ENCODE results near the gene VENTX.
A peak's percentile ranks its signal among the peaks of the same experiment; 100 is the strongest.

Gene VENTX

GRCh38 chr10:133241501-133242205, 4.0 kb downstream of the VENTX start:
- Histone ChIP-seq H3K9ac (peak overlapping the region; percentile 35; the same call in 1 of the 2 replicates), H4K20me1 (peaks cover 17% of the 10 kb centered on the region), H3K4me1 (peaks cover 87% of the 10 kb centered on the region), H3K4me3 (peak overlapping the region; percentile 57), H3K9me3 (no peaks in the 10 kb centered on the region), H3K36me3 (no peaks in the 10 kb centered on the region), H3K4me2 (peak overlapping the region; percentile 96), H3K27me3 (peaks cover 58% of the 10 kb centered on the region), H3K27ac (peak overlapping the region; percentile 15; the same call in 1 of the 2 replicates)
- no peak for TF ChIP-seq Cebpa-rat (IDR thresholded peaks at IDR 0.05)

DNA sequence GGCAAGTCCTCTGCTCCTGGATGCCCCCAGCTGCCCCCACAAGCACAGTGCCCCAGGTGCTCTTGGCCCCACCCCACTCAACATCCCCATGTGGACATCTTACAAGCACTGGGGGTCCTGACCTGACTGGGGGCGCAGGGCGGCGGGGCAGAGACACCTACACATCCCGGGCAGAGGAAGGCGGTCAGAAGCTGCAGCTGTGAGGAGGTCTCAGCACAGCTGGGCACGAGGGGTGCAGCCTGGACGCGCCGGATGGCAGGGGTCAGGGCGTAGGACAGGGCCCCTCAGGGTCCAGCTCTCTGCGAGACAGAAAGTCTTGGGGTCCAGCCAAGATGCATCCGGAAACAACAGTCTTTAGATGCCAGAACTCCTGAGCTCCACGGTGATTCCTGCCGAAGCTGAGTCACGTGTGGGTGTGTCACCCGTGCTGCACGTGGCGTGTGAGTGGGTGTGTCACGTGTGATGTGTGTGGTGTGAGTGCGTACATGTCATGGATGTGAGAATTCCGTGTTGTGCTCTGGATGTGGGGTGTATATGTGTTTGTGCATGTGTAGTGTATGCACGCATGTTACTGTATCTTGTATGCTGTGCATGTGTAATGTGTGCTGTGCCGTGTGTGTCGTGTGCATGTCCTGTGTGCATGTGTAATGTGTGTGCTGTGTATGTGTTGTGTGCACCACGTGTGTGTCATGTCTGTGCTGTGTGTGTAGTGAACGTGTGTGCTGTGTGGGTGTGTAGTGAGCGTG, 5.1 kb downstream of the VENTX start:
- H3K27me3 ChIP-seq = peaks cover 47% of the 10 kb centered on the region
- H3K27ac ChIP-seq = no peak overlapping the region
- no peaks in the 10 kb centered on the region for H3K36me3 ChIP-seq
- peak overlapping the region; percentile 96 for H3K4me2 ChIP-seq
- H3K4me1 ChIP-seq = peaks cover 88% of the 10 kb centered on the region
- H4K20me1 ChIP-seq = peaks cover 6% of the 10 kb centered on the region; the same call in 1 of the 2 replicates
- H3K4me3 ChIP-seq = no peak overlapping the region
- H3K9me3 ChIP-seq = no peaks in the 10 kb centered on the region
- H3K9ac ChIP-seq = no peak overlapping the region
- no peak for TF ChIP-seq Cebpa-rat (IDR thresholded peaks at IDR 0.05)

DNA sequence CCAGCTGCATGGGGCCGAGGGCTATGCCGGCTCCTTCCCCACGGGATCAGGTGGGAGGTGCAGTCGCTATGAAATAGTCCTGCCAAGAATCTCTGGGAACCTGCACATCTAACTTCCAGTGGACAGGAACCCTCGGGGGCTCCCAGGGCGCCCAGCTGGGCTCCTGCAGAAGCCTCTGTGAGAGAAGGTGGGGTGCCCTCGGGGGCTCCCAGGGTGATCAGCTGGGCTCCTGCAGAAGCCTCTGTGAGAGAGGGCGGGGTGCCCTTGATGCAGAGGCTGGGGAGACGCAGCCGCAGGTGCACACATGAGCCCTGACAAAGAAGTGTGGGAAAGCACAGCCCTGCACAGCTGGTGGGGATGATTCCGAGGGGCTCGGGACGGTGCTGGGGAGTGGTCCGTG, 5.9 kb downstream of the VENTX start:
- no peak overlapping the region for H3K27ac ChIP-seq
- H3K36me3 ChIP-seq = no peaks in the 10 kb centered on the region
- H4K20me1 ChIP-seq = no peaks in the 10 kb centered on the region
- no peaks in the 10 kb centered on the region for H3K9me3 ChIP-seq
- H3K4me2 ChIP-seq = peak overlapping the region; percentile 96
- H3K9ac ChIP-seq = no peak overlapping the region
- no peak overlapping the region for H3K4me3 ChIP-seq
- no peak for TF ChIP-seq Cebpa-rat (IDR thresholded peaks at IDR 0.05)
- peaks cover 39% of the 10 kb centered on the region for H3K27me3 ChIP-seq
- peaks cover 83% of the 10 kb centered on the region for H3K4me1 ChIP-seq

GRCh38 chr10:133245439-133246235, 8.0 kb downstream of the VENTX start:
- Histone ChIP-seq H3K27me3 (peaks cover 24% of the 10 kb centered on the region), H3K4me1 (peaks cover 73% of the 10 kb centered on the region), H3K9ac (no peak overlapping the region), H4K20me1 (no peaks in the 10 kb centered on the region), H3K36me3 (no peaks in the 10 kb centered on the region), H3K4me2 (peak overlapping the region; percentile 96), H3K27ac (no peak overlapping the region), H3K9me3 (no peaks in the 10 kb centered on the region), H3K4me3 (peak overlapping the region; percentile 14; the same call in 1 of the 2 replicates)
- no peak for TF ChIP-seq Cebpa-rat (IDR thresholded peaks at IDR 0.05)

- H3K9ac ChIP-seq = no peak overlapping the region
- TF ChIP-seq Cebpa-rat (IDR thresholded peaks at IDR 0.05) = no peak
- H4K20me1 ChIP-seq = no peaks in the 10 kb centered on the region
- H3K36me3 ChIP-seq = no peaks in the 10 kb centered on the region
- peak overlapping the region; percentile 14; the same call in 1 of the 2 replicates for H3K4me3 ChIP-seq
- H3K9me3 ChIP-seq = no peaks in the 10 kb centered on the region
- H3K27ac ChIP-seq = no peak overlapping the region
- peak overlapping the region; percentile 96 for H3K4me2 ChIP-seq
- peaks cover 67% of the 10 kb centered on the region for H3K4me1 ChIP-seq
- H3K27me3 ChIP-seq = peaks cover 20% of the 10 kb centered on the region
Observed at GRCh38 chr10:133246236-133246626, 8.6 kb downstream of the VENTX start.

GRCh38 chr10:133247681-133248333, 10.2 kb downstream of the VENTX start:
- H3K9me3 ChIP-seq = no peaks in the 10 kb centered on the region
- no peaks in the 10 kb centered on the region for H3K36me3 ChIP-seq
- H3K4me1 ChIP-seq = peaks cover 51% of the 10 kb centered on the region
- peak overlapping the region; percentile 96 for H3K4me2 ChIP-seq
- H3K27ac ChIP-seq = 0 out of 2 replicates have a peak overlapping the region, but pooled peaks have one; percentile 6
- H3K9ac ChIP-seq = no peak overlapping the region
- H4K20me1 ChIP-seq = no peaks in the 10 kb centered on the region
- H3K4me3 ChIP-seq = no peak overlapping the region
- H3K27me3 ChIP-seq = peaks cover 15% of the 10 kb centered on the region; the same call in 1 of the 2 replicates
- TF ChIP-seq Cebpa-rat (IDR thresholded peaks at IDR 0.05) = no peak

DNA sequence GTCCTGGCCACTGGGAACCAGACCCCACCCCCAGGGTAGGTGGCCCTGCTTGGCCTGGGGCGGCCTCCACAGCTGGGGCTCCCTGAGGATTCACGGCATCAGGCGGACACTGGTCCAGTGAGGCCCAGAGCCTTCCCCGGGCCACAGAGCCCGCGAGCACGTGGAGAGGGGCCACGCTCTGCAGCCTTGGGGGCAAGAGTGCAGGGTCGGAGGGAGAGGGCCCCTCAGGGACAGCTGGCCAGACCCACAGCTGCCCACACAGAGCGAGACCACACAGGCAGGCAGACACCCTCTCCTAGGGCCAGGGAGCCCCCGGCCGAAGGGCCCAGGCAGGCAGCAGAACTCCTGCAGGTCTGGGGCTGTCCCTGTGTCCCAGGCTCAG, 10.7 kb downstream of the VENTX start:
- H3K27ac ChIP-seq = 0 out of 2 replicates have a peak overlapping the region, but pooled peaks have one; percentile 6
- H3K27me3 ChIP-seq = peaks cover 10% of the 10 kb centered on the region; the same call in 1 of the 2 replicates
- no peak overlapping the region for H3K4me2 ChIP-seq
- H4K20me1 ChIP-seq = no peaks in the 10 kb centered on the region
- no peaks in the 10 kb centered on the region for H3K36me3 ChIP-seq
- H3K9me3 ChIP-seq = no peaks in the 10 kb centered on the region
- H3K4me1 ChIP-seq = peaks cover 46% of the 10 kb centered on the region
- no peak overlapping the region for H3K4me3 ChIP-seq
- H3K9ac ChIP-seq = no peak overlapping the region
- no peak for TF ChIP-seq Cebpa-rat (IDR thresholded peaks at IDR 0.05)

DNA sequence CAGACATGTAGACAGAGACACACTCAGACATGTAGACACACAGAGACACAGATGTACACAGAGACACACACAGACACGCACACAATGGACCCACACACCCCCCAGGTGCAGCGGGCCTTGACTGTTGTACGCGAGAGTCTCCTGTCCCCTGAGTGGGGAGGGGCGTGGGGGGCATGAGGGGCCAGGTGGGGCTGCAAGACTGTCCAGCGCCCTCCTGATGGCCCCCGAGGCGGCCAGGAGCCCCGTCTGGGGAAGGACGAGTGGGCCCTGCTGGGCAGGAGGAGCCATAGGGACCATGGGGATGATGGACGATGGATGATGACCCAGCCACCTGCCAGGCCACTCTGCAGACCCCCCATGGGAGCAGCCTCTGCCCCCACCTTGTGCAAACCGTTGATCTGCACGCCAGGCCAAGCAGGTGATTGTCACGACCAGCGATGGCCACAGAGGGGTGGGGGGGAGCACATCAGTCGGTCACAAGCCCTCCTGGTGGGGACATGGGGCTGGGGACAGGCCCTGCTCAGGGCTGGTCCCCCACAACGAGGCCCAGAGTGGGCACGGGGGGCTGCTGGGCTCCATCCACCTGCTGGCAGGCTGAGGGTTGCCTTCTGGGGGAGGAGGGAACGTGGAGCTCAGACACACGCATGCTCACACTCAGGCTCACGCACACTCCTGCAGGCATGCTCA, 11.6 kb downstream of the VENTX start:
- Histone ChIP-seq H3K4me1 (peaks cover 41% of the 10 kb centered on the region), H3K27me3 (0 out of 2 replicates have a peak, but pooled peaks cover 4% of the 10 kb centered on the region)

More for the DNA sequence above, 11.6 kb downstream of the VENTX start:
- no peak overlapping the region for H3K9ac ChIP-seq
- H3K4me2 ChIP-seq = no peak overlapping the region
- no peaks in the 10 kb centered on the region for H3K9me3 ChIP-seq
- H3K4me3 ChIP-seq = no peak overlapping the region
- H3K27ac ChIP-seq = no peak overlapping the region
- no peak for TF ChIP-seq Cebpa-rat (IDR thresholded peaks at IDR 0.05)
- no peaks in the 10 kb centered on the region for H4K20me1 ChIP-seq
- no peaks in the 10 kb centered on the region for H3K36me3 ChIP-seq

Measured in BLaER1 (cell line).